Ishikawa (cell line): ENCODE data around the gene ERBB4.
A peak's percentile ranks its signal among the peaks of the same experiment; 100 is the strongest.

ENCODE experiments used
- CEBPB ChIP-seq: IDR thresholded peaks from 2 replicates; pipeline ENCODE4 v1.6.1; 2012
- CREB1 ChIP-seq: IDR thresholded peaks from 2 replicates; pipeline ENCODE4 v1.6.1; 2012; ENCODE audit warnings: low read depth
- EGR1 ChIP-seq: IDR thresholded peaks from 2 replicates; pipeline ENCODE4 v1.6.1; 2012
- EP300 ChIP-seq: IDR thresholded peaks from 2 replicates; pipeline ENCODE4 v1.6.1; 2012; ENCODE audit warnings: borderline replicate concordance
- FOXM1 ChIP-seq: IDR thresholded peaks from 2 replicates; pipeline ENCODE4 v1.6.1; 2012; ENCODE audit warnings: low read depth, borderline replicate concordance
- MAX ChIP-seq: IDR thresholded peaks from 2 replicates; pipeline ENCODE4 v1.6.1; 2012
- NFIC ChIP-seq: IDR thresholded peaks from 2 replicates; pipeline ENCODE4 v1.6.1; 2012
- RAD21 ChIP-seq: IDR thresholded peaks from 2 replicates; pipeline ENCODE4 v1.6.1; 2012; ENCODE audit warnings: low read depth
- REST ChIP-seq: IDR thresholded peaks from 2 replicates; pipeline ENCODE4 v1.6.1; 2012; ENCODE audit warnings: low read depth, mild to moderate bottlenecking
- TAF1 ChIP-seq: IDR thresholded peaks from 2 replicates; pipeline ENCODE4 v1.6.1; 2012; ENCODE audit warnings: low read depth, mild to moderate bottlenecking
- TCF12 ChIP-seq: IDR thresholded peaks from 2 replicates; pipeline ENCODE4 v1.6.1; 2012; ENCODE audit warnings: low read depth
- TEAD4 ChIP-seq: IDR thresholded peaks from 2 replicates; pipeline ENCODE4 v1.6.1; 2012
- USF1 ChIP-seq: IDR thresholded peaks from 2 replicates; pipeline ENCODE4 v1.6.1; 2012
- YY1 ChIP-seq: IDR thresholded peaks from 2 replicates; pipeline ENCODE4 v1.6.1; 2012; ENCODE audit warnings: low read depth
- ZBTB7A ChIP-seq: IDR thresholded peaks from 2 replicates; pipeline ENCODE4 v1.6.1; 2012; ENCODE audit warnings: low read depth

Gene ERBB4

GRCh38 chr2:212147921-212148513 is 390.6 kb downstream of the ERBB4 start:
- peak; percentile 40 for TF ChIP-seq RAD21
- TF ChIP-seq ZBTB7A, result no peak

GRCh38 chr2:212146416-212146815 is 392.2 kb downstream of the ERBB4 start:
- TF ChIP-seq USF1 (no peak), MAX (no peak), YY1 (no peak), FOXM1 (no peak)

GRCh38 chr2:212145121-212145520 is 393.5 kb downstream of the ERBB4 start:
- TF ChIP-seq CREB1 (no peak), CEBPB (no peak), REST (no peak), YY1 (no peak), USF1 (no peak), EGR1 (no peak), NFIC (no peak), TAF1 (no peak), EP300 (no peak), FOXM1 (no peak), RAD21 (no peak), TCF12 (no peak), MAX (no peak), ZBTB7A (no peak), TEAD4 (no peak)

- TF ChIP-seq ZBTB7A (no peak), CREB1 (no peak), FOXM1 (no peak), MAX (no peak), REST (no peak), YY1 (no peak)
These were observed 396.0 kb downstream of the ERBB4 start for GRCh38 chr2:212142631-212143030.

- TF ChIP-seq YY1 (no peak), CEBPB (no peak), NFIC (no peak), USF1 (no peak), FOXM1 (no peak), EP300 (no peak), EGR1 (no peak), REST (no peak), RAD21 (no peak), TEAD4 (no peak), CREB1 (no peak), MAX (no peak), TAF1 (no peak), TCF12 (no peak), ZBTB7A (no peak)
These were observed 397.1 kb downstream of the ERBB4 start for GRCh38 chr2:212141499-212141898.
